CD14-positive monocyte (primary cell): ENCODE data around the gene PLXDC2. TPM values are rescaled to one million over a fixed set of nuclear protein-coding genes. Genes with fewer than 3 reads are reported as not detected.

Experiments
- DNase-seq, 3 donors: peaks; one replicate each; pipeline ENCODE4 v3.0.0-alpha.2; 2011 to 2022
- H2AFZ ChIP-seq: 2 replicates; pipeline ENCODE4 v1.6.0; 2012; ENCODE audit warnings: mild to moderate bottlenecking, low read depth, low read length, inconsistent platforms; ENCODE audit not compliant: insufficient read depth, poor library complexity, severe bottlenecking
- H3K27ac ChIP-seq, 2 donors: 1 replicate in 1 of 2; 2 replicates in 1 of 2; pipeline ENCODE4 v1.5.1; 2012 to 2013; ENCODE audit warnings: low read length in 2 of 2, control low read depth in 1 of 2, inconsistent platforms in 1 of 2, low read depth in 1 of 2, mild to moderate bottlenecking in 1 of 2
- H3K27me3 ChIP-seq, 2 donors: one replicate each; pipeline versions ENCODE4 v1.6.0 to v1.6.1; 2011 to 2013; ENCODE audit warnings: low read length in 2 of 2; ENCODE audit not compliant: control insufficient read depth in 2 of 2, insufficient read depth in 2 of 2
- H3K36me3 ChIP-seq, 2 donors: replicated peaks in 1 of 2; 1 replicate in 1 of 2; 2 replicates in 1 of 2; pipeline versions ENCODE4 v1.5.1 to v1.6.1; 2012 to 2013; ENCODE audit warnings: low read length in 2 of 2, control low read depth in 1 of 2, inconsistent platforms in 1 of 2, mild to moderate bottlenecking in 1 of 2; ENCODE audit not compliant: insufficient read depth in 2 of 2, control insufficient read depth in 1 of 2
- H3K4me1 ChIP-seq, 2 donors: 1 replicate in 1 of 2; 2 replicates in 1 of 2; pipeline versions ENCODE4 v1.5.1 to v1.6.1; 2012 to 2013; ENCODE audit warnings: low read length in 2 of 2, control low read depth in 1 of 2, inconsistent platforms in 1 of 2, mild to moderate bottlenecking in 1 of 2, moderate library complexity in 1 of 2; ENCODE audit not compliant: insufficient read depth in 2 of 2, control insufficient read depth in 1 of 2
- H3K4me2 ChIP-seq: replicated peaks from 2 replicates; pipeline ENCODE3; 2012; ENCODE audit warnings: low read length, moderate library complexity, mild to moderate bottlenecking; ENCODE audit not compliant: poor library complexity, severe bottlenecking; ENCODE audit errors: extremely low read depth
- H3K4me3 ChIP-seq, 3 experiments: fragments of 200-600 bp in 1 of 3; sonication (generic) in 1 of 3; replicated peaks in 1 of 3; 1 replicate in 2 of 3; 2 replicates in 1 of 3; pipeline ENCODE4 v1.5.1; 2011 to 2013; ENCODE audit warnings: low read length in 3 of 3, mild to moderate bottlenecking in 3 of 3, control low read depth in 2 of 3, low read depth in 2 of 3, inconsistent platforms in 1 of 3, moderate library complexity in 1 of 3
- H3K79me2 ChIP-seq: 2 replicates; pipeline ENCODE4 v1.6.0; 2012; ENCODE audit warnings: mild to moderate bottlenecking, control low read depth, inconsistent platforms, low read length, moderate library complexity; ENCODE audit not compliant: insufficient read depth
- H3K9ac ChIP-seq: 2 replicates; pipeline ENCODE4 v1.6.0; 2017; ENCODE audit warnings: low read length, mild to moderate bottlenecking; ENCODE audit not compliant: insufficient read depth, poor library complexity, severe bottlenecking
- H3K9me3 ChIP-seq, 2 donors: replicated peaks in 1 of 2; 1 replicate in 1 of 2; 2 replicates in 1 of 2; pipeline versions ENCODE4 v1.5.1 to v1.6.1; 2012 to 2013; ENCODE audit warnings: low read length in 2 of 2, control low read depth in 1 of 2; ENCODE audit not compliant: control insufficient read depth in 1 of 2, insufficient read depth in 1 of 2
- H4K20me1 ChIP-seq: 2 replicates; pipeline ENCODE4 v1.6.0; 2012; ENCODE audit warnings: mild to moderate bottlenecking, low read length, control low read depth, moderate library complexity; ENCODE audit not compliant: insufficient read depth
- H3K27ac Mint-ChIP-seq, 7 donors: one replicate each; pipeline ENCODE4 v1.8.0; 2020; ENCODE audit warnings: mild to moderate bottlenecking in 7 of 7, mixed read lengths in 7 of 7, moderate library complexity in 6 of 7, inconsistent platforms in 2 of 7
- H3K27me3 Mint-ChIP-seq, 3 donors: one replicate each; pipeline ENCODE4 v1.8.0; 2021 to 2022; ENCODE audit warnings: low read depth in 3 of 3, mild to moderate bottlenecking in 3 of 3, mixed read lengths in 3 of 3, moderate library complexity in 3 of 3, inconsistent platforms in 1 of 3
- H3K36me3 Mint-ChIP-seq, 2 donors: one replicate each; pipeline ENCODE4 v1.8.0; 2020; ENCODE audit warnings: mixed read lengths in 2 of 2, inconsistent platforms in 1 of 2, mild to moderate bottlenecking in 1 of 2
- H3K4me1 Mint-ChIP-seq: one replicate; pipeline ENCODE4 v1.8.0; 2020; ENCODE audit warnings: mild to moderate bottlenecking, mixed read lengths
- H3K4me3 Mint-ChIP-seq, 2 donors: one replicate each; pipeline ENCODE4 v1.8.0; 2020; ENCODE audit warnings: mild to moderate bottlenecking in 2 of 2, mixed read lengths in 2 of 2, moderate library complexity in 1 of 2
- H3K9me3 Mint-ChIP-seq, 7 donors: one replicate each; pipeline ENCODE4 v1.8.0; 2020 to 2022; ENCODE audit warnings: mixed read lengths in 7 of 7, mild to moderate bottlenecking in 6 of 7, moderate library complexity in 6 of 7, inconsistent platforms in 2 of 7
- WGBS: methylation state at CpG from one replicate; pipeline ENCODE4 v1.1.5; 2013; ENCODE audit warnings: missing lambda C conversion rate; ENCODE audit not compliant: insufficient coverage; 5-methylcytosine and 5-hydroxymethylcytosine counted together
- intact Hi-C, 2 donors: fragments of 100-400 bp; cut with micrococcal nuclease; formaldehyde crosslinking; loops; one replicate each; pipeline versions ENCODE4 v1.15.0 to v1.15.1; 2023
- polyA plus RNA-seq, 3 donors: library from polyadenylated mRNA; depleted of rRNA in 1 of 3; unstranded in 2 of 3; stranded (reverse) in 1 of 3; fragments of 300-500 nt in 2 of 3; fragments of >200 nt in 1 of 3; fragmentation: Illumina TruSeq in 2 of 3; gene quantifications; 1 replicate in 2 of 3; 2 replicates in 1 of 3; pipeline ENCODE4 v1.2.3, GENCODE V29; 2012 to 2021
- TF ChIP-seq, protein P1 (sequence below): fragments of 200-600 bp; IDR thresholded peaks from one replicate; pipeline ENCODE4 v1.8.0; 2022; ENCODE audit warnings: antibody characterized with exemption, mild to moderate bottlenecking

PLXDC2 gene
- polyA plus RNA-seq, 3 donors, result 37.5 to 128 (median 93.6) TPM

DNA sequence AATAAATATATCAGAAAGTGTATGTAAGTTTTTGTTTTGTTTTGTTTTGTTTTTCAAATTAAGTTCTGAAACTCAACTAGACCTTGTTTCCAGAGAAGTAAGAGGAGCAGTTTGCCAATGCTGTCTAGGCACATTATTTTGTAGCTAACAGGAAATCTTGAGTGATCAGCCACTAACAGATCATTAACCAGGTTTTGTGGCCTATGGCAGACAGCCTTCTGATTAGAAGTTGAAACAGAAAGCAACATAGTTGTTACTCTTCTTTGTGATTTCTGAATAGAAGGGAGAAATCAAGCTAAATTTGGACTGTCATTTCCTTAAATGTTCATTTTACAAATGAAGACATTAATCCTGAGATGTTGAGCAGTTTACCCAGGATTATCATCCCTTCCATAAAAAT, 142.6 kb downstream of the PLXDC2 start:
- Histone ChIP-seq H3K9ac (no peak overlapping the region), H3K9me3 (no peaks in the 10 kb centered on the region), H2AFZ (no peak overlapping the region), H3K79me2 (peaks cover 82% of the 10 kb centered on the region), H4K20me1 (peaks cover 100% of the 10 kb centered on the region), H3K4me1 (peaks cover 8 to 12% of the 10 kb centered on the region in 2 donors), H3K4me3 (no peak overlapping the region), H3K36me3 (no peaks in the 10 kb centered on the region), H3K4me2 (no peak overlapping the region), H3K27ac (peak overlapping the region in 1 of 2 donors; percentile 35), H3K27me3 (no peaks in the 10 kb centered on the region)
- intact Hi-C loops, result no loop called here
- H3K27me3 Mint-ChIP-seq, result no peaks in the 10 kb centered on the region
- H3K9me3 Mint-ChIP-seq, result peaks cover 0 to 3% (median 0%) of the 10 kb centered on the region in 7 donors
- H3K27ac Mint-ChIP-seq, result peak overlapping the region in 4 of 7 donors; percentile 3 to 28 (median 4)
- TF ChIP-seq, protein P1, sequence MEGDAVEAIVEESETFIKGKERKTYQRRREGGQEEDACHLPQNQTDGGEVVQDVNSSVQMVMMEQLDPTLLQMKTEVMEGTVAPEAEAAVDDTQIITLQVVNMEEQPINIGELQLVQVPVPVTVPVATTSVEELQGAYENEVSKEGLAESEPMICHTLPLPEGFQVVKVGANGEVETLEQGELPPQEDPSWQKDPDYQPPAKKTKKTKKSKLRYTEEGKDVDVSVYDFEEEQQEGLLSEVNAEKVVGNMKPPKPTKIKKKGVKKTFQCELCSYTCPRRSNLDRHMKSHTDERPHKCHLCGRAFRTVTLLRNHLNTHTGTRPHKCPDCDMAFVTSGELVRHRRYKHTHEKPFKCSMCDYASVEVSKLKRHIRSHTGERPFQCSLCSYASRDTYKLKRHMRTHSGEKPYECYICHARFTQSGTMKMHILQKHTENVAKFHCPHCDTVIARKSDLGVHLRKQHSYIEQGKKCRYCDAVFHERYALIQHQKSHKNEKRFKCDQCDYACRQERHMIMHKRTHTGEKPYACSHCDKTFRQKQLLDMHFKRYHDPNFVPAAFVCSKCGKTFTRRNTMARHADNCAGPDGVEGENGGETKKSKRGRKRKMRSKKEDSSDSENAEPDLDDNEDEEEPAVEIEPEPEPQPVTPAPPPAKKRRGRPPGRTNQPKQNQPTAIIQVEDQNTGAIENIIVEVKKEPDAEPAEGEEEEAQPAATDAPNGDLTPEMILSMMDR, result no peak
- H3K4me1 Mint-ChIP-seq, result peaks cover 31% of the 10 kb centered on the region
- DNase-seq, result no peak
- peaks cover 11 to 12% of the 10 kb centered on the region in 2 donors for H3K36me3 Mint-ChIP-seq
- H3K4me3 Mint-ChIP-seq, result no peak overlapping the region

DNA sequence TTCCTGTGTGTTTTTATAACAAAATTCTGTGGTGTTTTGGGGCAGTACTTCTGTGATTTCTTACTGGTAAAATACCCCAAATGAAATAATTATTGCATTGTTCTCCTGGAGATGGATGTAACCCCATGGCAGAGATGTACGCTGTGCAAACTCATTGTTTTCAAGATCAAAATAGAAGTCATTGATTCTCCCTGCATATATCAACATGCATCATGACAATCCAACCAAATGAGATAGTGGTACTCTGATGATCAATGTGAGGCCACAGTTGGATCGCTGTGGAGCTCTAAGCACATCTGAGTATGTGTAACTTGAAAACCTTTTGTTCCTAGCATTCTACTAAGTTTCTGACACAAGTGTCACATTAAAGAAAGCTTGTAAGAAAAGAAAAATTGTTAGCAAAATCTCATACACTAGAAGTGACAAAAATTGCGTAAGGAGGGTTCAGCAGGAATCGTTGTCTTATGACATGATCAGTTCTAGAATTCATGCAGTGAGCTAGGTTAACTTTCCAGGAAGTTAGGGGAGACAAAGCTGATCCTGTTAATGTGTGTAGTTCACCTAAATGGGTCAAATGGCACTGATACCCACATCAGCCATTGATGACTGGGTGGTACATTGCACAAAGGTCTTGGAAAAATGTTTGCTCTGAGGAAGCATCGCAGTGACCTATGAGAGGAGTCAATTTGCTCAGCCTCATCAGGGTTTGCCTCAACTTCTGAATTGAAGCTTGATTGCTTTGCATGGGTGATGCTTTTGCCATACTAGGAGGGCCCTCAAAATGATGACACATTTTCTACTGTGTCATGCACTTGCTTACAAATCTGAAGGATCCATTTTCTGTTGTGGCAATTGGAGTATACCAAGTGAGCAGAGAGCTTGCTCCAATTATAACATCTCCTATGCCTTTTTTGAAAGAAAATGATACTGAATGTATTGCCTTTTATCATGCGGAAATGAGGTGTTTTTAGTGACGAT, 145.1 kb downstream of the PLXDC2 start:
- H3K27me3 Mint-ChIP-seq, result no peaks in the 10 kb centered on the region
- H3K9me3 ChIP-seq, result no peaks in the 10 kb centered on the region
- H3K4me3 ChIP-seq, result no peak overlapping the region
- peaks cover 3 to 4% of the 10 kb centered on the region in 2 donors for H3K36me3 Mint-ChIP-seq
- no peak overlapping the region for H2AFZ ChIP-seq
- peaks cover 97% of the 10 kb centered on the region for H4K20me1 ChIP-seq
- H3K4me3 Mint-ChIP-seq, result no peak overlapping the region
- H3K36me3 ChIP-seq, result no peaks in the 10 kb centered on the region
- no peak overlapping the region for H3K4me2 ChIP-seq
- DNase-seq, result peak in 2 of 3 donors; percentile 34 to 35
- H3K4me1 ChIP-seq, result peaks cover 8 to 12% of the 10 kb centered on the region in 2 donors
- H3K79me2 ChIP-seq, result peaks cover 75% of the 10 kb centered on the region
- H3K27me3 ChIP-seq, result no peaks in the 10 kb centered on the region
- H3K27ac ChIP-seq, result peak overlapping the region in 1 of 2 donors; percentile 63
- no peaks in the 10 kb centered on the region for H3K9me3 Mint-ChIP-seq
- TF ChIP-seq, protein P1, result no peak
- H3K27ac Mint-ChIP-seq, result peak overlapping the region in 6 of 7 donors; percentile 12 to 68 (median 54)
- H3K9ac ChIP-seq, result no peak overlapping the region
- intact Hi-C loops, result no loop called here
- peaks cover 32% of the 10 kb centered on the region for H3K4me1 Mint-ChIP-seq
- 40% methylated on average over 2 of the region's 7 CpGs for WGBS
